Glutamatergic neuron (in vitro differentiated cells): Measurements from ENCODE around the gene DIPK1C. TPM values are rescaled to one million over a fixed set of nuclear protein-coding genes. Genes with fewer than 3 reads are reported as not detected.

Source experiments
- DNase-seq: peaks from one replicate; pipeline ENCODE4 v3.0.0; 2022
- H3K27ac Mint-ChIP-seq: one replicate; pipeline ENCODE4 v1.8.0; 2020; ENCODE audit warnings: mild to moderate bottlenecking, mixed read lengths, inconsistent platforms; ENCODE audit not compliant: unreplicated experiment
- H3K27me3 Mint-ChIP-seq: one replicate; pipeline ENCODE4 v1.8.0; 2020; ENCODE audit warnings: mild to moderate bottlenecking, moderate library complexity, mixed read lengths, inconsistent platforms; ENCODE audit not compliant: unreplicated experiment
- H3K36me3 Mint-ChIP-seq: one replicate; pipeline ENCODE4 v1.8.0; 2020; ENCODE audit warnings: mild to moderate bottlenecking, mixed read lengths, inconsistent platforms; ENCODE audit not compliant: unreplicated experiment
- H3K4me1 Mint-ChIP-seq: one replicate; pipeline ENCODE4 v1.8.0; 2020; ENCODE audit warnings: mild to moderate bottlenecking, low read depth, mixed read lengths, inconsistent platforms; ENCODE audit not compliant: unreplicated experiment
- H3K4me3 Mint-ChIP-seq: one replicate; pipeline ENCODE4 v1.8.0; 2020; ENCODE audit warnings: mild to moderate bottlenecking, mixed read lengths, inconsistent platforms; ENCODE audit not compliant: unreplicated experiment
- H3K9me3 Mint-ChIP-seq: one replicate; pipeline ENCODE4 v1.8.0; 2020; ENCODE audit warnings: mild to moderate bottlenecking, moderate library complexity, mixed read lengths, inconsistent platforms; ENCODE audit not compliant: unreplicated experiment
- CTCF ChIP-seq: fragments of 200-600 bp; sonication (generic); IDR thresholded peaks from one replicate; pipeline ENCODE4 v1.5.0; 2021; ENCODE audit not compliant: partially characterized antibody, unreplicated experiment
- total RNA-seq: library from RNA; stranded (reverse); fragmentation: NEBNext Ultra II Directional; extraction: Animal tissue kit (Norgen Biotek cat#: 25700); gene quantifications from one replicate; pipeline ENCODE4 v1.2.1, GENCODE V29; 2021; ENCODE audit not compliant: unreplicated experiment

Gene DIPK1C
- total RNA-seq, 1 donor from 2014 or later, result not detected

- peaks cover 12% of the 10 kb centered on the region for H3K27me3 Mint-ChIP-seq
- no peaks in the 10 kb centered on the region for H3K9me3 Mint-ChIP-seq
- no peak for DNase-seq
- H3K4me3 Mint-ChIP-seq, result no peak overlapping the region
- H3K36me3 Mint-ChIP-seq, result no peaks in the 10 kb centered on the region
- H3K27ac Mint-ChIP-seq, result no peak overlapping the region
- H3K4me1 Mint-ChIP-seq, result peaks cover 1% of the 10 kb centered on the region
- no peak for TF ChIP-seq CTCF
Measured at GRCh38 chr18:74453642-74454198, 3.4 kb downstream of the DIPK1C start.

GRCh38 chr18:74453016-74453566, 4.0 kb downstream of the DIPK1C start:
- H3K4me3 Mint-ChIP-seq, result no peak overlapping the region
- H3K36me3 Mint-ChIP-seq, result no peaks in the 10 kb centered on the region
- no peaks in the 10 kb centered on the region for H3K9me3 Mint-ChIP-seq
- TF ChIP-seq CTCF, result no peak
- no peak for DNase-seq
- peaks cover 9% of the 10 kb centered on the region for H3K27me3 Mint-ChIP-seq
- H3K27ac Mint-ChIP-seq, result no peak overlapping the region
- H3K4me1 Mint-ChIP-seq, result peaks cover 1% of the 10 kb centered on the region

GRCh38 chr18:74451148-74451547, 6.0 kb downstream of the DIPK1C start:
- DNase-seq, result no peak
- no peaks in the 10 kb centered on the region for H3K4me1 Mint-ChIP-seq
- H3K27ac Mint-ChIP-seq, result no peak overlapping the region
- H3K4me3 Mint-ChIP-seq, result no peak overlapping the region
- H3K9me3 Mint-ChIP-seq, result no peaks in the 10 kb centered on the region
- no peak for TF ChIP-seq CTCF
- H3K36me3 Mint-ChIP-seq, result no peaks in the 10 kb centered on the region
- peaks cover 5% of the 10 kb centered on the region for H3K27me3 Mint-ChIP-seq

GRCh38 chr18:74450626-74451025, 6.5 kb downstream of the DIPK1C start:
- DNase-seq, result no peak
- Mint-ChIP-seq H3K27ac (no peak overlapping the region), H3K9me3 (no peaks in the 10 kb centered on the region), H3K4me3 (no peak overlapping the region), H3K27me3 (peaks cover 5% of the 10 kb centered on the region), H3K36me3 (no peaks in the 10 kb centered on the region), H3K4me1 (no peaks in the 10 kb centered on the region)
- no peak for TF ChIP-seq CTCF

- H3K27ac Mint-ChIP-seq, result no peak overlapping the region
Measured at GRCh38 chr18:74447404-74448152, 9.5 kb downstream of the DIPK1C start.

More at GRCh38 chr18:74447404-74448152, 9.5 kb downstream of the DIPK1C start:
- Mint-ChIP-seq H3K9me3 (peaks cover 1% of the 10 kb centered on the region), H3K36me3 (no peaks in the 10 kb centered on the region), H3K4me1 (no peaks in the 10 kb centered on the region), H3K27me3 (peaks cover 2% of the 10 kb centered on the region), H3K4me3 (no peak overlapping the region)
- no peak for TF ChIP-seq CTCF
- no peak for DNase-seq
